Stimulated activated CD4-positive, alpha-beta T cell treated with anti-CD3 and anti-CD28 coated beads, Interleukin-2, amount 100 ng/mL, for 48 hours (primary cell): ENCODE measurements around the gene CYP26A1.
"Not testable (repeated sequence)": the region's sequence is repeated elsewhere in the genome, so short reads cannot be mapped to it uniquely, and the experiment has no call there.

Experiments used
- DNase-seq, 2 donors: peaks; one replicate each; pipeline ENCODE4 v3.0.0-alpha.2; 2020

Gene CYP26A1

DNA sequence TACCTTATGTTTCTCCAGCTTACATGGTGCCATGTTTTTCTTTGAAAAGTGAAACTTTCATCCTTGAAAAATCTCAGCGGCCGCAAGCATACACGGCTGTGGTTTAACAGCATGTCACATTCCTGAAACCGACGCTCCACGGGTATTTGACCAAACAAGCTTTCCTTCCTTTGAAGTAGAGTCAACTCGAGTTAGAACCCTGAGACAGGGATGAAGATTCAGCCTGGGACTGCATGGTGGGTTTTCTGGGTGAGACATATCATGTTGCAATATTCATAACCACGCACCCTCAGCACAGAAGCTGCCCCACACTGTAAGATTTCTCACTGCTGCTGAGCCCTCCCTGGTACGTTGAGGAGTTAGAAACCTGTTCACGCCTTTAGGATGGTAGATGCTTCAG is 8.1 kb downstream of the CYP26A1 start:
- DNase-seq, result no peak

DNA sequence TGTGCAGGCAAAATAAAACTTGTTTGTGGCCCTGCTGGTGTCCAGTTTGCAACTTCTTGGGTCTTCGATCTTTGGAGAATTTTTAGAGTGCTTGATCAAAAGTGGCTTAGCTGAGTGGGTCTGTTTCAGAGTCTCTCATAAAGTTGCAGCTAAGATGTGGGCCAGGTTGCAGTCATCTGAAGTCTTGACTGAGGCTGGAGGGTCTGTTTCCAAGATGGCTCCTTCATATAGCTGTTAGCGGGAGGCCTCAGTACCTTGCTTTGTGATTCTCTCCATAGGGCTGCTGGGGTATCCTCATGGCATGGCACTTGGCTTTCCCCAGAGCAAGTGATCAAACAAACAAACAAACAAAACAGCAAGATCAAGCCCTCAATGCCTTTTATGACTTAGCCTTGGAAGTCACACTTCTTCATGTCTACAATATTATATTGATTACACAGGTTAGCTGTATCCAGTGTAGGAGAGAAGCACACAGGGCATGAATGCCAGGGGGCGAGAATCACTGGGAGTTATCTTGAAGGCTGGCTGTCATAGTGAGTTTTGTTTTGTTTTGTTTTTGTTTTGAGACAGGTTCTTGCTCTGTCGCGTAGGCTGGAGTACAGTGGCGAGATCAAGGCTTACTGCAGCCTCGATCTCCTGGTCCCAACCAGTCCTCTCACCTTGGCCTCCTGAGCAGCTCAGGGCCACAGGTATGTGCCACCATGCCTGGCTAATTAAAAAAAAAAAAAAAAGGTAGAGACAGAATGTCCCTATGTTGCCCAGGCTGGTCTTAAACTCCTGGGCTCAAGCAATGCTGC is 10.2 kb downstream of the CYP26A1 start:
- no peak for DNase-seq

GRCh38 chr10:93085272-93085859 is 11.7 kb downstream of the CYP26A1 start:
- no peak for DNase-seq

DNA sequence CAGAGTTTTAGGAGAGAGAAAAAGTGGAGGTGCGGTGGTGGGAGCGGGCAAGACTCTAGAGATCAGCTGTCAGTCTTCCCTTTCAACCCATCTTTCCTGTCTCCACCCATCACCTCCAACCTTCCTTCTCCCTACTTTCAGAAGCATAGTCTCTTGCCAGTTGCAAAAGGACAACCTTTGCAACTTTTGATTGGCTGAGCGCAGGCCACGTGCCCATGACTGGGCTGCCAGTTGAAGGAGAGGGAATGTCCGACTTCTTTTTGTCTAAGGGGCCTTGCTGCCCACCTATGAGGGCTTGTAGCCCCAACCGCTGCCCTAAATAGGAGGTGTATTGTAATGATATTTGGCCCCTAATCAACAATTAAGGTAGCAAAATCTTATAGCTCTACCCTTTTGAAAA is 12.6 kb downstream of the CYP26A1 start:
- no peak for DNase-seq

DNA sequence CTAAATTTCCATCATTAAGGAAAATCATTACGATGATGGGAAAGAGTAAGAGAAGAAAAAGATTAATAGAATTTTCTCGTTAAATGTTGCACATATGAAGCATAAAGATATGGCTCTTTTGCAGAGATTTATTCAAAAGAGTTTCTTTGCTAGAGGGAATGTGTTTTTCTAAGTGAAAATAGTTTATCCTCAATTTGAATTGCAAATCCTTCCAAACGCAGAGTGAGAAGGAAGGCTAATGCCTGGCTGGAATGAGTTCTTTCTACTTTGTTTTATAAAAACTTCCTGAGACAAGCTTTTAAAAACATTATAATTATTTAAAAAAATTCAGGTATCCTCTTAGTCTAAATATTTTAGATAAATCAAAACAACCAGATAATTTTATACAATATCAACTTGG is 14.2 kb downstream of the CYP26A1 start:
- DNase-seq, result no peak

- no peak for DNase-seq
These were observed 14.8 kb downstream of the CYP26A1 start for GRCh38 chr10:93088466-93088865.

DNA sequence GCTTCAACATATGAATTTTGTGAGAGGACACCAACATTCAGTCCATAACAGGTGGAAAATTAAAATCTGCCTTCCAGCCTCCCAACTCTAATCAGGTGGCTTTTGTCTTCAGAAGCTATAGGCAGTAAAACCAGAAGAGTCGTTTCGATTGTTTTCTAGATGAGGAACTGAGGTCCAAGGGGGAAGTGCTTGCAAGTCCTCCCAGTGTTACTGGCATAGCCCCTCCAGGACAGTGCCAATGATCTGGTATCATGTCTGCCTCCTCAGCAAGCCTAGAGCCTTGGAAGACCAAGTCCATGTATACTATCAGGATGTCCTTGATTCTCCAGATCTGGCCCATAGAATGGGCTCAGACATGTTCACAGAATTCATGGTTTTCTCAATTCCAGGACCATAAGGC is 16.9 kb downstream of the CYP26A1 start:
- DNase-seq, result no peak

- DNase-seq, result no peak
These were observed 18.3 kb downstream of the CYP26A1 start for GRCh38 chr10:93091960-93092359.

DNA sequence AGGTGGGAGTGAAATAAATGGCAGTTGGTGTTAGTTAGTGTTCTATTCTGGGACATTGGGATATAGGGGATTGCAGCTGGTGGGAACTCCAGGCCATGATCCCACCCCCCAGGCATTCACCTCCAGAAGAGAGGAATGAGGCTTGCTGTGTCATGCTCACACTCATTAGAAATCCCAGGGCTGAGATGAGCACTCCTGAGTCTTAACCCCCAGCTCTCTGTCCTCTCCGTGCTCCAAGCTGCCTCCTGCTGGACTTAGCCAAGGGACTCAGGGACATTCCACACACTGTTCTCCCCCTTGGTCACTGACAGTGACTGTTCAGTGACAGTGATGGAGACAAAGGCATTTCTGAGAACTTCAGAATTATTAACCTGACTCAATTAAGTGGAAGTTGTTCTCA is 21.5 kb downstream of the CYP26A1 start:
- no peak for DNase-seq

DNA sequence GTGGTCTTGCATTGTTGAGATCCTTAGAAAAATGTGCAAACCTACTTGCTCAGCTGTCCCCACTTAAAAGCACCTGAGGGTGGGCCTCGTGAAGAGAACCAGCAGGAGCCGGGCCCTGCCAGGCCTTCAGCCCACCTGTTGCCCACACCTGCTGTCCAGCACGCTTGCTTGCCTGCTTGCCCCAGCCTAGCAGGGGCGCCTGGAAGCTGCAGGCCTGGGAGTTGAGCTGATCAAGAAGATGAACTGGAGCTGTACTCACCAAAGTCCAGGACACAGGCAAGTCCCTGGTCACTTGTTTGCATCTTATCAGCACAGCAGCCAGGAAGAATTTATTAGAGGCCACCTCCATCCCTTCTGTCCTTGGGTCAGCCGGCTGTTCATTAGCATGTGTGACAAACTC is 23.2 kb downstream of the CYP26A1 start:
- no peak for DNase-seq

DNA sequence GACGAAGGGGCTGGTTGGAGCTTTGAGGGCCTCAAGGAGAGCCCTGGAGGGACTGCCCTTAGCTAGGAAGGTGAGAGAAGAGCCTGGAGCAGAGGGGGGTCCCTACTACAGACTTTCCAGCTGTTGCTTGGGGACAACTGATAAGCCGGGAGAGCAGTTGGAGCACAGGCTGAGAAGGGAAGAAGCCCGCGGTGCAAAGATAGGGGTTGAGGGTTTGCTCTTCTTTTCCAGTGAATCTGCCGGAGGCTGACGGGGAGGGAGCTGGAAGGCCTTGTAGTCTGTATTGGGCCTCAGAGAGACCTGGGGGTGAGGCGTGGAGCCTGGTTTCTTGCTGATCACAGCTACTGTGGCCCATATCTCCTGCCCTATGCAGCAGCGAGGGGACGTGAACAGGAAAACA is 23.7 kb downstream of the CYP26A1 start:
- no peak for DNase-seq

DNA sequence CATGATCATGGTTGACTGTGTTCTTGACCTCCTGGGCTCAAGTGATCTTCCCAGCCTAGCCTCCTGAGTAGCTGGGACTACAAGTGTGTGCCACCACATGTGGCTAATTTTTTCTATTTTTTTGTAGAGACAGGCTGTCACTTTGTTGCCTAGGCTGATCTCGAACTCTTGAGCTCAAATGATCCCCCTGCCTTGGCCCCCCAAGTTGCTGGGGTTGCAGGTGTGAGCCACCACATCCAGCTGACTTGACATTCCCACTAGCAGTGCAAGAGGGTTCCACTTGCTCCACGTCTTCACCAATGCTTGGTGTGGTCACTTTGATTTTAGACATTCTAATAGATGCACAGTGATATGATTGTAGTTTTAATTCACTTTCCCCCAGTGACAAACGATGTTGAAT is 25.1 kb downstream of the CYP26A1 start:
- DNase-seq, result no peak

DNA sequence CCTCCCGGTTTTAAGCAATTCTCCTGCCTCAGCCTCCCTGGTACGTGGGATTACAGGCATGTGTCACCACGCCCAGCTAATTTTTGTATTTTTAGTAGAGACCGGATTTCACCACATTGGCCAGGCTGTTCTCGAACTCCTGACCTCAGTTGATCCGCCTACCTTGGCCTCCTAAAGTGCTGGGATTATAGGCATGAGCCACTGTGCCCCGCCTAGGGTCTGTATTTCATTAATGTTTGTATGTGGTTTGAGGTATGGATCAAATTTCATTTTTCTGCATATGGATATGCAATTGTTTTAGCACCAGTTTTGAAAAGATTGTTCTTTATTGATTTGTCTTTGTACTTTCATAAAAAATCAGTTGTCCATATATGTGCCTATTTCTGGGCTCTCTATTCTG is 26.0 kb downstream of the CYP26A1 start:
- no peak for DNase-seq

GRCh38 chr10:93101148-93101547 is 27.5 kb downstream of the CYP26A1 start:
- not testable (repeated sequence) for DNase-seq

GRCh38 chr10:93103953-93104352 is 30.3 kb downstream of the CYP26A1 start:
- no peak for DNase-seq

DNA sequence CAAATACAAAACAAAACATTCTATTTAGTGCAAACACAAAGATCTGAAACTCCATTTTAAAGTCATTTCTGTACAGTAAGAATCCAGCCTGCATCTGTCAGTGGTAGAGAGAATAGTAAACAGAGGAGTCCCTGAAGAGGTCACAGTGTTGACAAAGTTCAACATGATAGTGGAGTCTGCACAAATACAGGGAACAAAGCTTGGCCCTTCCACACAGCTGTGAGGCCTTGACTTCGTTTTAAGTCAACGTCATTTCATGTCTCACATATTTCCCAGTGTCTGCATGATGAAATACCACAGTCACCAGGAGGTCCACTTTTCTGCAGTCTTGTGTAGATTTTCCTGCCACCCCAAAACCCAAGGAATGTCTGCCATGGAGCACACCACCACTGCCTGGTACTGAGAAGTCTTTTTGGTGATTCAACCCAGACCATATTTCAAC is 33.0 kb downstream of the CYP26A1 start:
- no peak for DNase-seq

GRCh38 chr10:93110472-93111146 is 36.9 kb downstream of the CYP26A1 start:
- no peak for DNase-seq

DNA sequence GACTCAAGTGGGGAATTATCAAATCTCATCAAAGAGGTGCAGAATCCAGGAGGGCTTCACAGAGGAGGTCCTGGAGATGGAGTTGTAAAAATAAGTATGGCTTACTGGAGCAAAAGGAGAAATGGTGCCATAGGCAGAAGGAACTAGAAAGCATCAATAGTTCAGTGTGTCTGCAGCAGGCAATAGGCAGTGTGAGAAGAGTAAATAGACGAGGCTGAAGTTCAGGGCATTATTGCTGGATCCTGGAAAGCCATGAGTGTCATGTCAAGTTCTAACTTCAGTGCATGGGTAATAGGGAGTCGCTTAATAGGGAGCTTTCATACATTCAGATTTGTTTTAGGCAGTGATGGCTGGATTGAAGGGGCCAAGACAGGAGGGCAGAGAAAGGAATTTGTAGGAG is 39.3 kb downstream of the CYP26A1 start:
- DNase-seq, result no peak

DNA sequence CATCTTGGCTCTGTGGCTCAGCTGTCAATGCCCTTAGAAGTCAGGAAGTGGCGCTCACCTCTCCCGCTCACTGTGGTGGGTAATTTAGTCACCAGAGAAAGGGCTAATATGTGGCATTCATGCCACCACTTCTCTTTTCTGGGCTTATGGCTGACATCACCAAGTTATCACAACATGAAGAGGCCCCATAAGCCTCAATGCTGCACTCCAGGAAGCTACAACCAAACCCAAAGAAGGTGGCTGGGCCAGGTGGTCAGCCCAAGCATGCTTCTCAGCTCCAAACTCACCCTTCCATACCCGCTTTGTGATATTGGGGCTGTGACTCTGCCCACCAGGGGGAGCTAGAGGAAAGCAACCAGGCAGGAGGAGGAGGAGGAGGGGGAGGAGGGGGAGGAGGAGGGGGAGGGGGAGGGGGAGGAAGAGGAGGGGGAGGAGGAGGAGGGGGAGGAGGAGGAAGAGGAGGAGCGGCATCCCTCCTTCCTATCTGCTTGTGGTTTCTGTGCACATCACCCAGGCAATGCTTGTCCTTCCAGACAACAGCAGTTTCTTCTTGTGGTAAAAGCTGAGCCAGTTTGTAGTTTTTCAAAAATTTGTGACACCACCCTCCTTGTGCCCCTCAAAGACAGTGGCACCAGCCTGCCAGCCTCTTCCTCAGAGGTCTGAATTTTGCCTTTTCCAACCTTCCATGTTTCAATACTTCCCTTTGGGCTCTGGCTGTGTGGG is 42.1 kb downstream of the CYP26A1 start:
- DNase-seq, result peak; percentile 60 to 68

GRCh38 chr10:93121311-93121710 is 47.6 kb downstream of the CYP26A1 start:
- no peak for DNase-seq

DNA sequence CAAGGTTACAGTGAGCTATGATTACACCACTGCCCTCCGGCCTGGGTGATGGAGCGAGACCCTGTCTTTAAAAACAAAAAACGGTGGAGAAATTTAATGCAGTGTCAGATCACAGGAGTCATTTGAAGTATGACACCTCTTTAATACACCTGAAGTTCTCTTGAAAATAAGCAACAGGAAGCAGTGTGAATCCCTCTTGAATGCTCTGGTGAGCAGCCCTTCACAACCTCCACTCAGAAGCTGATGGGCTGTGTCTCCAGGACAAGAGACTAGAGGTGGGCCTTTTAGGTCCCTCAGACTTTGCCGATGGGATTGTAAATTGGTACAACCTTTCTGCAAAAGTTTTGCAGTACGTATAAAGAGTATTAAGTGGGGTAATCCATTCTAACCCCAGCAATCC is 50.1 kb downstream of the CYP26A1 start:
- no peak for DNase-seq

- DNase-seq, result no peak
These were observed 51.1 kb downstream of the CYP26A1 start for GRCh38 chr10:93124580-93125318.

GRCh38 chr10:93125966-93126365 is 52.3 kb downstream of the CYP26A1 start:
- no peak for DNase-seq
